HG02852 (cell line): ENCODE data around the gene IGSF21.
"Not testable (repeated sequence)": the region's sequence is repeated elsewhere in the genome, so short reads cannot be mapped to it uniquely, and the experiment has no call there.

ENCODE experiments used
- ATAC-seq: cut with Tn5 transposase; IDR thresholded peaks from one replicate; pipeline ENCODE4 v1.9.1; 2021; ENCODE audit warnings: mild to moderate bottlenecking, moderate library complexity; ENCODE audit not compliant: unreplicated experiment

Gene IGSF21

GRCh38 chr1:18415448-18416027, 307.9 kb downstream of the IGSF21 start:
- ATAC-seq: no peak

- ATAC-seq: not testable (repeated sequence)
These were observed 308.5 kb downstream of the IGSF21 start for GRCh38 chr1:18416126-18416525.

GRCh38 chr1:18417316-18418269, 310.0 kb downstream of the IGSF21 start:
- ATAC-seq: no peak

GRCh38 chr1:18419113-18419844, 311.7 kb downstream of the IGSF21 start:
- ATAC-seq: no peak

GRCh38 chr1:18419845-18420184, 312.2 kb downstream of the IGSF21 start:
- ATAC-seq: no peak

- no peak for ATAC-seq
These were observed 314.6 kb downstream of the IGSF21 start for GRCh38 chr1:18422076-18422777.

- no peak for ATAC-seq
These were observed 315.4 kb downstream of the IGSF21 start for GRCh38 chr1:18422954-18423353.

GRCh38 chr1:18426580-18426979, 319.0 kb downstream of the IGSF21 start:
- no peak for ATAC-seq
